NCI-H69 (cell line): ENCODE results near the gene NEB.

Source experiments
- DNase-seq: peaks from one replicate; lab custom pipeline; 2025; lab: John Stamatoyannopoulos, UW

NEB gene

GRCh38 chr2:151478011-151478410, 256.3 kb downstream of the NEB start:
- no peak for DNase-seq

- no peak for DNase-seq
Measured at GRCh38 chr2:151476287-151476686, 258.0 kb downstream of the NEB start.

GRCh38 chr2:151475071-151475470, 259.2 kb downstream of the NEB start:
- DNase-seq, result no peak

- DNase-seq, result no peak
Measured at GRCh38 chr2:151472966-151473365, 261.3 kb downstream of the NEB start.

GRCh38 chr2:151470556-151470955, 263.7 kb downstream of the NEB start:
- DNase-seq, result no peak

- no peak for DNase-seq
Measured at GRCh38 chr2:151465771-151466170, 268.5 kb downstream of the NEB start.

GRCh38 chr2:151459358-151459757, 274.9 kb downstream of the NEB start:
- DNase-seq, result no peak

- no peak for DNase-seq
Measured at GRCh38 chr2:151439127-151439526, 295.1 kb downstream of the NEB start.

- DNase-seq, result no peak
Measured at GRCh38 chr2:151438506-151438905, 295.8 kb downstream of the NEB start.

GRCh38 chr2:151437630-151438029, 296.6 kb downstream of the NEB start:
- DNase-seq, result peak; percentile 1
